H1 (cell line): Measurements from ENCODE around the gene SLC16A8. TPM values are rescaled to one million over a fixed set of nuclear protein-coding genes. Genes with fewer than 3 reads are reported as not detected.

ENCODE experiments used
- CTCF ChIA-PET: fragments of 300-600 bp; sonication (Branson Sonifier 250); formaldehyde crosslinking; loops from one replicate; lab custom pipeline; 2021; ENCODE audit not compliant: partially characterized antibody; lab: Charles Lee
- POLR2A ChIA-PET: fragments of 300-600 bp; sonication (Branson Sonifier 250); formaldehyde crosslinking; loops from one replicate; lab custom pipeline; 2021; ENCODE audit warnings: inconsistent platforms; ENCODE audit not compliant: partially characterized antibody; lab: Charles Lee
- DNase-seq, 2 experiments: peaks; one replicate each; pipeline versions ENCODE4 v3.0.0 to v3.0.0-alpha.2; 2010 to 2022; ENCODE audit warnings: low spot score in 2 of 2, low read depth in 1 of 2, mixed read lengths in 1 of 2
- FAIRE-seq: peaks from 2 replicates; lab custom pipeline; 2011; peaks lifted over from hg19 to GRCh38; lab: Jason Lieb, UNC
- H2AFZ ChIP-seq: 2 replicates; pipeline ENCODE4 v1.8.1; 2012; ENCODE audit warnings: low read length, inconsistent platforms
- H2AK5ac ChIP-seq: 2 replicates; pipeline ENCODE4 v1.6.1; 2013; ENCODE audit warnings: low read depth, low read length
- H2BK120ac ChIP-seq: replicated peaks from 2 replicates; pipeline ENCODE3; 2013; ENCODE audit warnings: low read depth, low read length, inconsistent platforms
- H2BK12ac ChIP-seq: 2 replicates; pipeline ENCODE4 v1.6.1; 2013; ENCODE audit warnings: low read depth, low read length
- H2BK15ac ChIP-seq: 2 replicates; pipeline ENCODE4 v1.6.1; 2013; ENCODE audit warnings: low read length
- H2BK20ac ChIP-seq: 2 replicates; pipeline ENCODE4 v1.6.1; 2013; ENCODE audit warnings: low read length
- H2BK5ac ChIP-seq: 2 replicates; pipeline ENCODE4 v1.6.1; 2013; ENCODE audit warnings: low read depth, low read length
- H3K14ac ChIP-seq: 2 replicates; pipeline ENCODE4 v1.6.1; 2013; ENCODE audit warnings: inconsistent platforms; ENCODE audit not compliant: insufficient read length
- H3K18ac ChIP-seq: 2 replicates; pipeline ENCODE4 v1.6.1; 2013; ENCODE audit warnings: low read length; ENCODE audit errors: extremely low read depth
- H3K23ac ChIP-seq: 2 replicates; pipeline ENCODE4 v1.6.1; 2013; ENCODE audit warnings: inconsistent platforms; ENCODE audit not compliant: insufficient read length
- H3K23me2 ChIP-seq: 2 replicates; pipeline ENCODE4 v1.6.1; 2013; ENCODE audit warnings: low read depth, low read length
- H3K27ac ChIP-seq: 2 replicates; pipeline ENCODE4 v1.6.1; 2011; ENCODE audit warnings: low read depth, low read length, inconsistent platforms
- H3K27me3 ChIP-seq, 4 experiments: replicated peaks in 1 of 4; 1 replicate in 1 of 4; 2 replicates in 3 of 4; pipeline versions ENCODE4 v1.6.1 to v1.8.1; 2011 to 2013; ENCODE audit warnings: low read length in 3 of 4, mild to moderate bottlenecking in 3 of 4, inconsistent platforms in 2 of 4, mixed read lengths in 2 of 4, moderate library complexity in 1 of 4; ENCODE audit not compliant: control insufficient read depth in 3 of 4, insufficient read depth in 3 of 4; ENCODE audit errors: extremely low read depth in 1 of 4
- H3K36me3 ChIP-seq, 4 experiments: 2 replicates each; pipeline versions ENCODE4 v1.6.1 to v1.8.1; 2011 to 2013; ENCODE audit warnings: mild to moderate bottlenecking in 4 of 4, low read length in 3 of 4, moderate library complexity in 2 of 4, control low read depth in 1 of 4, inconsistent platforms in 1 of 4; ENCODE audit not compliant: insufficient read depth in 4 of 4, control insufficient read depth in 2 of 4
- H3K4ac ChIP-seq: replicated peaks from 2 replicates; pipeline ENCODE3; 2013; ENCODE audit warnings: low read length, low read depth, mixed read lengths, inconsistent platforms; ENCODE audit not compliant: insufficient read length
- H3K4me1 ChIP-seq, 4 experiments: replicated peaks in 1 of 4; 1 replicate in 1 of 4; 2 replicates in 3 of 4; pipeline versions ENCODE4 v1.6.1 to v1.8.1; 2011 to 2013; ENCODE audit warnings: low read length in 3 of 4, inconsistent platforms in 2 of 4, mixed read lengths in 1 of 4; ENCODE audit not compliant: insufficient read depth in 4 of 4, control insufficient read depth in 3 of 4
- H3K4me2 ChIP-seq, 2 experiments: 2 replicates each; pipeline versions ENCODE4 v1.6.1 to v1.8.1; 2011 to 2013; ENCODE audit warnings: low read depth in 2 of 2, low read length in 2 of 2, control low read depth in 1 of 2, inconsistent platforms in 1 of 2, mild to moderate bottlenecking in 1 of 2; ENCODE audit not compliant: insufficient read depth in 1 of 2
- H3K4me3 ChIP-seq, 4 experiments: fragments of 200-600, 300-600 bp in 1 of 4; sonication (generic), shearing (Covaris generic), sonication (Bioruptor Twin) in 1 of 4; 2 replicates each; pipeline versions ENCODE4 v1.5.1 to v1.8.1; 2011 to 2016; ENCODE audit warnings: low read length in 4 of 4, low read depth in 3 of 4, control low read depth in 2 of 4, inconsistent platforms in 2 of 4, mild to moderate bottlenecking in 2 of 4, mixed read lengths in 1 of 4, moderate library complexity in 1 of 4; ENCODE audit not compliant: insufficient read depth in 2 of 4; ENCODE audit errors: extremely low read depth in 1 of 4
- H3K56ac ChIP-seq: replicated peaks from 2 replicates; pipeline ENCODE3; 2013; ENCODE audit warnings: low read depth, mild to moderate bottlenecking, mixed read lengths, low read length, inconsistent platforms; ENCODE audit not compliant: insufficient read length
- H3K79me1 ChIP-seq: 2 replicates; pipeline ENCODE4 v1.6.1; 2013; ENCODE audit warnings: low read depth, low read length, control low read depth
- H3K79me2 ChIP-seq, 2 experiments: 2 replicates each; pipeline versions ENCODE4 v1.6.1 to v1.8.1; 2012 to 2013; ENCODE audit warnings: low read length in 2 of 2, mild to moderate bottlenecking in 2 of 2, inconsistent platforms in 1 of 2; ENCODE audit not compliant: insufficient read depth in 2 of 2, control insufficient read depth in 1 of 2
- H3K9ac ChIP-seq, 4 experiments: replicated peaks in 1 of 4; 1 replicate in 1 of 4; 2 replicates in 3 of 4; pipeline versions ENCODE4 v1.6.1 to v1.8.1; 2011 to 2013; ENCODE audit warnings: low read depth in 3 of 4, low read length in 3 of 4, control low read depth in 2 of 4, mild to moderate bottlenecking in 2 of 4, moderate library complexity in 2 of 4, inconsistent platforms in 1 of 4; ENCODE audit errors: extremely low read depth in 1 of 4
- H3K9me3 ChIP-seq, 2 experiments: 2 replicates each; pipeline versions ENCODE4 v1.6.1 to v1.8.1; 2012 to 2013; ENCODE audit warnings: mild to moderate bottlenecking in 2 of 2, moderate library complexity in 2 of 2, control low read depth in 1 of 2, inconsistent platforms in 1 of 2, low read depth in 1 of 2, low read length in 1 of 2, mixed read lengths in 1 of 2; ENCODE audit not compliant: insufficient read depth in 2 of 2
- H4K20me1 ChIP-seq, 2 experiments: replicated peaks in 1 of 2; 2 replicates each; pipeline versions ENCODE3 to v1.8.1; 2011 to 2013; ENCODE audit warnings: inconsistent platforms in 2 of 2, low read length in 2 of 2, mild to moderate bottlenecking in 1 of 2; ENCODE audit not compliant: insufficient read depth in 2 of 2, control insufficient read depth in 1 of 2
- H4K5ac ChIP-seq: 2 replicates; pipeline ENCODE4 v1.6.1; 2013; ENCODE audit warnings: low read length, low read depth, mixed read lengths, inconsistent platforms; ENCODE audit not compliant: insufficient read length
- H4K8ac ChIP-seq: 2 replicates; pipeline ENCODE4 v1.8.0; 2013; ENCODE audit warnings: mild to moderate bottlenecking, moderate library complexity, low read length, inconsistent platforms; ENCODE audit not compliant: insufficient read depth; ENCODE audit errors: extremely low read depth
- H4K91ac ChIP-seq: replicated peaks from 2 replicates; pipeline ENCODE3; 2013; ENCODE audit warnings: low read length, mixed read lengths, inconsistent platforms; ENCODE audit not compliant: insufficient read length
- BACH1 ChIP-seq: IDR thresholded peaks from 2 replicates; pipeline ENCODE4 v1.6.1; 2012; ENCODE audit warnings: low read length, improper control_type of control experiment
- BRCA1 ChIP-seq: IDR thresholded peaks from 2 replicates; pipeline ENCODE4 v1.6.1; 2012; ENCODE audit warnings: low read depth, low read length, improper control_type of control experiment
- KDM1A ChIP-seq: fragments of 200-600, 300-600 bp; sonication (generic); IDR thresholded peaks from 2 replicates; pipeline ENCODE4 v1.7.1; 2016; ENCODE audit warnings: mild to moderate bottlenecking, low read length, borderline replicate concordance
- KDM4A ChIP-seq: IDR thresholded peaks from one replicate; pipeline ENCODE4 v1.7.1; 2012; ENCODE audit warnings: low read depth, mild to moderate bottlenecking, moderate library complexity, low read length, inconsistent platforms; ENCODE audit not compliant: severe bottlenecking
- PHF8 ChIP-seq: fragments of 200-600 bp; sonication (generic); conservative IDR thresholded peaks from 2 replicates; pipeline ENCODE4 v1.7.1; 2012; ENCODE audit warnings: low read depth, mild to moderate bottlenecking, inconsistent platforms, low read length, moderate library complexity
- POLR2A ChIP-seq, 2 experiments: IDR thresholded peaks; 1 replicate in 1 of 2; 2 replicates in 1 of 2; pipeline ENCODE4 v1.6.1; 2011; ENCODE audit warnings: low read depth in 2 of 2, low read length in 2 of 2, mild to moderate bottlenecking in 2 of 2; ENCODE audit errors: control extremely low read depth in 1 of 2
- SIX5 ChIP-seq: IDR thresholded peaks from 2 replicates; pipeline ENCODE4 v1.6.1; 2011; ENCODE audit warnings: mild to moderate bottlenecking, low read depth, low read length
- TCF12 ChIP-seq: IDR thresholded peaks from 2 replicates; pipeline ENCODE4 v1.6.1; 2011; ENCODE audit warnings: low read depth, mild to moderate bottlenecking, low read length
- YY1 ChIP-seq: IDR thresholded peaks from 2 replicates; pipeline ENCODE4 v1.6.1; 2011; ENCODE audit warnings: low read depth, mild to moderate bottlenecking, low read length
- WGBS, 2 experiments: shearing (Covaris generic) in 1 of 2; methylation state at CpG; one replicate each; pipeline versions ENCODE4 v1.1.6 to v1.1.7; 2013 to 2015; ENCODE audit warnings: low lambda C conversion rate in 2 of 2, mixed read lengths in 2 of 2, inconsistent platforms in 1 of 2, low coverage in 1 of 2, missing lambda C conversion rate in 1 of 2; ENCODE audit not compliant: insufficient replicate concordance in 2 of 2, insufficient coverage in 1 of 2, insufficient read length in 1 of 2; ENCODE audit errors: extremely low coverage in 1 of 2, missing lambda C conversion rate in 1 of 2; 5-methylcytosine and 5-hydroxymethylcytosine counted together
- polyA plus RNA-seq, 7 experiments: library from polyadenylated mRNA; depleted of rRNA in 3 of 7; stranded (reverse) in 5 of 7; unstranded in 2 of 7; fragments of >200 nt in 5 of 7; fragments of 200-250 nt in 2 of 7; gene quantifications; 1 replicate in 5 of 7; 2 replicates in 1 of 7; 4 replicates in 1 of 7; pipeline versions ENCODE4 v1.2.1 to v1.2.3, GENCODE V29; 2011 to 2013; ENCODE audit warnings: missing spikeins in 2 of 7, mixed read lengths in 2 of 7
- total RNA-seq: library from RNA; stranded (reverse); fragmentation: NEBNext Ultra II Directional; extraction: Animal tissue kit (Norgen Biotek cat#: 25700); gene quantifications from 2 replicates; pipeline ENCODE4 v1.2.1, GENCODE V29; 2021
- TF ChIP-seq, protein P1 (sequence below): IDR thresholded peaks from 2 replicates; pipeline ENCODE4 v1.6.1; 2012; ENCODE audit warnings: low read length, inconsistent platforms
- TF ChIP-seq, protein P2 (sequence below): IDR thresholded peaks from 2 replicates; pipeline ENCODE4 v1.6.1; 2012; ENCODE audit warnings: inconsistent platforms

SLC16A8 gene
- total and polyA plus RNA-seq, 2 of the 8 experiments (the other 6 are each of a cell fraction or from before 2014, with no cell fraction given), result 0.70 TPM; not detected in 1

- Histone ChIP-seq H3K18ac (no peak overlapping the region), H3K4me2 (no peak overlapping the region), H3K9me3 (no peaks in the 10 kb centered on the region), H3K14ac (no peak overlapping the region), H3K4me1 (no peaks in the 10 kb centered on the region), H3K27ac (no peak overlapping the region; the same call in 1 of the 2 replicates), H3K27me3 (no peaks in the 10 kb centered on the region), H3K79me1 (no peaks in the 10 kb centered on the region), H2BK120ac (no peak overlapping the region), H3K4ac (no peak overlapping the region), H4K5ac (no peak overlapping the region), H4K91ac (no peak overlapping the region), H3K23ac (no peak overlapping the region), H4K8ac (no peak overlapping the region), H2BK15ac (no peak overlapping the region), H2AFZ (no peak overlapping the region), H3K79me2 (no peaks in the 10 kb centered on the region), H2BK12ac (no peak overlapping the region), H3K23me2 (no peaks in the 10 kb centered on the region), H3K9ac (0 out of 7 replicates have a peak overlapping the region, but pooled peaks of 1 of the 4 experiments have one; percentile 11), H2AK5ac (no peak overlapping the region), H2BK5ac (no peak overlapping the region), H3K4me3 (no peak overlapping the region), H3K36me3 (peaks cover 3 to 20% (median 13%) of the 10 kb centered on the region in 4 experiments; a peak in 7 of 8 replicates), H4K20me1 (peaks cover 0 to 6% of the 10 kb centered on the region in 2 experiments), H3K56ac (no peak overlapping the region), H2BK20ac (no peak overlapping the region)
- ChIA-PET POLR2A (interaction anchor here (0.8 to 1.5 kb wide), 4 partner anchors 13 to 107 kb away, joined by 3 to 5 read pairs (median 4); no protein-coding TSS in a partner anchor), CTCF (interaction anchor here (0.7 to 12.5 kb wide), 9 partner anchors 9 to 160 kb away, joined by 3 to 264 read pairs (median 8); partner anchors contain the start of genes PICK1 and SLC16A8)
- no peak for DNase-seq
- 87% methylated on average over 11 of the region's 11 CpGs; no CpG with 5 or more reads in 1 of the 2 experiments for WGBS, 2 experiments
- no peak for FAIRE-seq
- TF ChIP-seq SIX5, result no peak
- no peak for TF ChIP-seq KDM4A
- TF ChIP-seq, protein P1, sequence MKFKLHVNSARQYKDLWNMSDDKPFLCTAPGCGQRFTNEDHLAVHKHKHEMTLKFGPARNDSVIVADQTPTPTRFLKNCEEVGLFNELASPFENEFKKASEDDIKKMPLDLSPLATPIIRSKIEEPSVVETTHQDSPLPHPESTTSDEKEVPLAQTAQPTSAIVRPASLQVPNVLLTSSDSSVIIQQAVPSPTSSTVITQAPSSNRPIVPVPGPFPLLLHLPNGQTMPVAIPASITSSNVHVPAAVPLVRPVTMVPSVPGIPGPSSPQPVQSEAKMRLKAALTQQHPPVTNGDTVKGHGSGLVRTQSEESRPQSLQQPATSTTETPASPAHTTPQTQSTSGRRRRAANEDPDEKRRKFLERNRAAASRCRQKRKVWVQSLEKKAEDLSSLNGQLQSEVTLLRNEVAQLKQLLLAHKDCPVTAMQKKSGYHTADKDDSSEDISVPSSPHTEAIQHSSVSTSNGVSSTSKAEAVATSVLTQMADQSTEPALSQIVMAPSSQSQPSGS, result no peak
- no peak for TF ChIP-seq TCF12
- TF ChIP-seq, protein P2, sequence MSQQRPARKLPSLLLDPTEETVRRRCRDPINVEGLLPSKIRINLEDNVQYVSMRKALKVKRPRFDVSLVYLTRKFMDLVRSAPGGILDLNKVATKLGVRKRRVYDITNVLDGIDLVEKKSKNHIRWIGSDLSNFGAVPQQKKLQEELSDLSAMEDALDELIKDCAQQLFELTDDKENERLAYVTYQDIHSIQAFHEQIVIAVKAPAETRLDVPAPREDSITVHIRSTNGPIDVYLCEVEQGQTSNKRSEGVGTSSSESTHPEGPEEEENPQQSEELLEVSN, result no peak
- no peak for TF ChIP-seq PHF8
- no peak for TF ChIP-seq BRCA1
- no peak for TF ChIP-seq KDM1A
- TF ChIP-seq YY1, result no peak
- no peak for TF ChIP-seq POLR2A (IDR thresholded peaks at IDR 0.05; ENCODE audit: control extremely low read depth in 1 of 2, low read depth in 2 of 2, low read length in 2 of 2)
- TF ChIP-seq BACH1, result no peak
Measured at GRCh38 chr22:38070250-38070921, 13.6 kb downstream of the SLC16A8 start.
